ENCODE measurements around the gene NTM.
A peak's percentile ranks its signal among the peaks of the same experiment; 100 is the strongest.

NTM gene

GRCh38 chr11:131893988-131894387, 523.6 kb downstream of the NTM start:
- no peak for TF ChIP-seq CTCF (IDR thresholded peaks at IDR 0.05; ENCODE audit: low read depth, low read length)
- H3K4me3 ChIP-seq (replicated peaks in 1 of 2; ENCODE audit: low read depth in 2 of 2, low read length in 2 of 2): no peak overlapping the region
- no peak for DNase-seq (ENCODE audit: low read depth in 2 of 2)

DNA sequence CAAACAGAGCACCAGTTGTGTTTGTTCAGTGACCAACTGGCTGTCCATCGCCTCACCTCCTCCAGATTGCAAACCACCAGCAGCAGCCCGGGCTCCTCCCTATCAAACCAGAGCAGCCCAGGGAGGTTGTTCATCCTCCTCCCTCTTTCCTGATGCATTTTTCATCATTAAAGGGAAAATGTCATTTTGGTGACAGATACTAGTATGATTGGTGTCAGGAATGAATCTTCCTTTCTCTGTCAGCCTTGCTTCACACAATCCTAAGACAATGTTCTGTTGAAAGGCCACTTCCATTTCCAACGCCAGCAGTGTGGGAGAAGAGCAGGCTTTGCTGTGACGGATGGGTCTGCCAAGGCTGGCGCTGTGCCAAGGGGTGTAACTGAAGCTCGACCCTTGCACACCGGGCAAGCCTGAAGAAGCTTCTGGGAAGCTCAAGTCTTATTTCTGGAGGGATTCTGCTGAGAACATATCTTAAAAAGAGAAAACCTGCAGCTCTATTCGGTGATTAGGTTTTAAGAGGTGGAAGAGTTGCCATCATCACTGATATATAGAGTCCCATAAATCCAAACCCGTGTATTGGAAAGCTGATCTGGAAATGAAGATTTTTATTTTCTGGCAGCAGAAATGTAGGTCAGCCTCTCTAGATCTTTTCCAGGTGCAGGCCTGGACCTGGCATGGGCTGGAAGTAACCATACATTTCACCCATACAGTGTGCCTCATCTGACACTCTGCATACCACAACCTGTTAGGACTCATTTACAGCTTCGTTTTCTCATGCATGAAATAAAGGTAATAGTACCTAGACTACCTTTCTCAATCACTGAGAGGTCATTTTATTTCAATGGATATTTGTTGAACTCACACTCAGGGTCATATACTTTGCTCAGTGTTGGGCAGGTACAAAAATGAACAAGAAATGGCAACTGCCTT, 524.5 kb downstream of the NTM start:
- DNase-seq (ENCODE audit: low read depth in 2 of 2): peak in 1 of 2 donors; percentile 41
- TF ChIP-seq CTCF (IDR thresholded peaks at IDR 0.05; ENCODE audit: low read depth, low read length): no peak
- no peak overlapping the region for H3K4me3 ChIP-seq (replicated peaks in 1 of 2; ENCODE audit: low read depth in 2 of 2, low read length in 2 of 2)

DNA sequence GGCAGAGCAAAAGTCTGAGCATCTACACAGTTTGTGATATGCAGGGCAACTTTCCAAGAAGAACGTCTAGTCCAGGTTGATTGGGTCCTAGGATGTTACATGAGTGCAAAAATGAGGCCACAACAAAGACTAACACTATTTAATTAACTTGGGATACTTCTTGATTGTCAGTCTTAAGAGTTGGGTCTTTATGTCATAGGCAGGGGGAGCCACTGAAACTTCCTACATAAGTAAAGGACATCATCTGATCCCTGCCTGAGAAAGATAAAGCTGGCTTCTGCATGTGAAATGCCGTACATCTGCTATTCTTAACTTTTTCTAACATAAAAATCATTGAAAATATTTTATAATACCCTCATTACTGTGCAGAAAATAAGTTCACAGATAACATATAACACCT, 525.5 kb downstream of the NTM start:
- no peak for TF ChIP-seq CTCF (IDR thresholded peaks at IDR 0.05; ENCODE audit: low read depth, low read length)
- H3K4me3 ChIP-seq (replicated peaks in 1 of 2; ENCODE audit: low read depth in 2 of 2, low read length in 2 of 2): no peak overlapping the region
- DNase-seq (ENCODE audit: low read depth in 2 of 2): no peak

GRCh38 chr11:131896978-131897615, 526.7 kb downstream of the NTM start:
- DNase-seq (ENCODE audit: low read depth in 2 of 2): no peak
- H3K4me3 ChIP-seq (replicated peaks in 1 of 2; ENCODE audit: low read depth in 2 of 2, low read length in 2 of 2): no peak overlapping the region
- no peak for TF ChIP-seq CTCF (IDR thresholded peaks at IDR 0.05; ENCODE audit: low read depth, low read length)

DNA sequence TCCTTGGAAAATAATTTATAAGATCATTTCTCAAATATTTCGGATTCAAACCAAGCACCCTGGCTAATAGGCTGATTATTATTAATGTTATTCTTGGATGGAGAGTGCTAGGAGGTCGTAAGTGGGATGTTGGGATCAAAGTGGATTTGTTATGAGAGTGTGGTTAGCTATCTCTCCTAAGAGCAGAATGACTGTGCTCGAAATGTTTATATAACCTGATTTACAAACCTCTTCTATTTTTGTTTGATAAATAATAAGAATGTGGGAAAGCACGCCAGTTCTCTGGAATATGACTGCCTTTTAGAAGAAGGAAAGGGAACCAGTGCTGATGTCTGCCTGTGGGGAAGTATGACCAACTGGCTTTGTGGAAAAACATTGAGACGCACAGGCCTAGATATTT, 527.5 kb downstream of the NTM start:
- TF ChIP-seq CTCF (IDR thresholded peaks at IDR 0.05; ENCODE audit: low read depth, low read length): no peak
- H3K4me3 ChIP-seq (replicated peaks in 1 of 2; ENCODE audit: low read depth in 2 of 2, low read length in 2 of 2): no peak overlapping the region
- DNase-seq (ENCODE audit: low read depth in 2 of 2): peak; percentile 35 to 65

- no peak for DNase-seq (ENCODE audit: low read depth in 2 of 2)
- H3K4me3 ChIP-seq (replicated peaks in 1 of 2; ENCODE audit: low read depth in 2 of 2, low read length in 2 of 2): no peak overlapping the region
- TF ChIP-seq CTCF (IDR thresholded peaks at IDR 0.05; ENCODE audit: low read depth, low read length): no peak
Measured at GRCh38 chr11:131898949-131899348, 528.5 kb downstream of the NTM start.
